GM21723 (cell line): Measurements from ENCODE around the gene GEMIN5.

Experiments used
- ATAC-seq: cut with Tn5 transposase; IDR thresholded peaks from one replicate; pipeline ENCODE4 v1.9.1; 2021; ENCODE audit warnings: mild to moderate bottlenecking, moderate library complexity; ENCODE audit not compliant: unreplicated experiment

Gene GEMIN5

DNA sequence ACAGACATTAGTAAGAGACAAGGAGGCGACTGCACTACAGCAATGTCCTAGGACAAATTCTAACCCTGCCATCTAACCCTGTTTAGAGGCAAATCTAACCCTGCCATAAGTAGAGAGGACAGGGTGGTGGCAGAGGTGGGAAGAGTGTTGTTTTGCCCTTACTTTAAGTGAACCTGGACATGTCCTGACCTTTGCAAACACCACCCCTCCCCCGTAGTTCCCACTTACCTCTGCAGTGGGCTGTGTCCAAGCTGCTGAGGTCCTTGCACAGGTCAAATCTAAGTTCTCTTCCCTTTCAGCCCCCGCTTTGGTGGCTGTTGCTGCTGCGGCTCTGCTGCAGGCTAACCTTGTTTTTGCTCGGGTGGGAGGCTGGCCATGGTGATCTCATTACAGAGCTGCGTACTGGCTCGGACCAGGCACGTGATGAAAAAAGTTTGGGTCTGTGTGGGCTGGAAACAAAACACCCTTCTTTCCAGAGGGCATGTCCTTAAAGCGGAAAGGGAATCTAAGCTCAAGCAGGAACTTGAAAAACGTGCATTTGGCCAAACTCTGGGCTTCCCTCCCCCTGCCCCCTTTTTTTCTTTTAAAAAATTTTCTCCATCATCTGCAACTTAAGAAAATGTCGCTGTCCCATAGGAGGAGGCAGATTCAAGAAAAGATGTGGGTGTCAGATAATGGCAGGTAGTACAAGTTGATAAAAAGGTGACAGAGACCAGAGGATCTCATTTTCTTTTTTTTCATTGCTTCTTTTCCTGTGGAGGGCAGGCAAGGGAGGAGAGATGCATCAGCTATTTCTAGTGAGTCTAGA lies 87.6 kb downstream of the GEMIN5 start, which contains the start of gene FAXDC2:
Gene FAXDC2 (minus strand): TSS at position 349 of the 808 bp plus-strand sequence. CDS start 12,425 bp downstream, outside the sequence.
- no peak for ATAC-seq

DNA sequence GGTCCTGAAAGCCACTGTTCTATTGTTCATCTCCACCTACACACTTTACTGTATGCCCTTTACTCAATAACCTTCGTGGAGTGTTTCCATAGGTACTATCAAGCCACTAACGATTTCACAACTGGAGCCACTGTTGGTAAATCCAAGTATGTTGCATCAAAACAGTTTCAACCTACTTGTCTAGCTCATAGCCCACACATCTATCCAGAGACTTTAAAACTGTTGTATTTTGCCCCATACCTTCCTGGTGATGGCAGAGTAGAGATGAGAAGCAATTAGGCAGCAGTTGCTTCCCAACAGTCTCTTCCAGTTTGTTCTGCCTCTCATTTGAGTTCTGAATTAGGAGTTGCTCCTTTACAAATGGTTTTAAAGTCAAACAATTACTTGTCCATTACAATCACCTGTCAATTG lies 88.2 kb downstream of the GEMIN5 start:
- ATAC-seq: no peak

DNA sequence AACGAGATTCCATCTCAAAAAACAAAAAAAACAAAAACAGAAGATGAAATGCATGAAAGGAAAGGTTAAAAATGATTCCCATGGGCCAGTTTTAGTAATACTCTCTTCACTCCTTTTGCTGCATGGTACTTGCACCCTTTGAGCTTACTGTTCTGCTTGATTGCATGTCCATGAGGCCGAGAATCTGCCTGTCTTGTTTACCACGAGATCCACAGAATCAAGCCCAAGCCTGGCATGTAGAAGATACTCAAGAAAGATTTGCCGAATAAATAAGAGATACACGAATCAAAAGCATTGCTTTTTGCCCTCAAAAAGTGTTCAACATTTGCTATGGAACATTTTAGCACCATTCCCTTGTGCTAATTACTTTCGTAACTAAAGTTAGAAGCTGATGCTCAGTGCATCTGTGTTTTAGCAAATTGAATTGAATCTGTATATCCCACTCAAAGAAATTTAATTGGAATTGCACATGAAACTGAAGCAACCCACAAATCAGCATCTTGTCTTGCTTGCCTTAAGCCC lies 88.7 kb downstream of the GEMIN5 start:
- ATAC-seq: no peak

DNA sequence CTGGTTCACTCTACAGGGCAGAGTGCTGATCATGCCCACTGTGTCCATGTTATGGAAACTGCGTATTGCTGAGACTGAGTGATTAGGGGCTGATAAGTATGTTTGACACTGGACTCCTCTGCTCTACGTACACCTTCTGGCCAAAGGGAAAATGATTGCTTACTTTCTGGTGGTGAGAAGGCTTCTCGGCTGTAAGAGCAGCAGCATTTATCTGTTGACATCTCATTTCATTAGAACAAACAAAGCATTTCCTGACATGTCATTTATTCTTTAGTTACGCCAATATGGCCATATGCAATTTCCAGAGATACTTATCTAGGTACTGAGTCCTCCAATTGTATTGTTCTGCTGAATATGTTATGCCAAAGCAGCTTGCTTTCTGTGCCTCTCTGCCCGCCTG lies 93.2 kb downstream of the GEMIN5 start:
- ATAC-seq: no peak

DNA sequence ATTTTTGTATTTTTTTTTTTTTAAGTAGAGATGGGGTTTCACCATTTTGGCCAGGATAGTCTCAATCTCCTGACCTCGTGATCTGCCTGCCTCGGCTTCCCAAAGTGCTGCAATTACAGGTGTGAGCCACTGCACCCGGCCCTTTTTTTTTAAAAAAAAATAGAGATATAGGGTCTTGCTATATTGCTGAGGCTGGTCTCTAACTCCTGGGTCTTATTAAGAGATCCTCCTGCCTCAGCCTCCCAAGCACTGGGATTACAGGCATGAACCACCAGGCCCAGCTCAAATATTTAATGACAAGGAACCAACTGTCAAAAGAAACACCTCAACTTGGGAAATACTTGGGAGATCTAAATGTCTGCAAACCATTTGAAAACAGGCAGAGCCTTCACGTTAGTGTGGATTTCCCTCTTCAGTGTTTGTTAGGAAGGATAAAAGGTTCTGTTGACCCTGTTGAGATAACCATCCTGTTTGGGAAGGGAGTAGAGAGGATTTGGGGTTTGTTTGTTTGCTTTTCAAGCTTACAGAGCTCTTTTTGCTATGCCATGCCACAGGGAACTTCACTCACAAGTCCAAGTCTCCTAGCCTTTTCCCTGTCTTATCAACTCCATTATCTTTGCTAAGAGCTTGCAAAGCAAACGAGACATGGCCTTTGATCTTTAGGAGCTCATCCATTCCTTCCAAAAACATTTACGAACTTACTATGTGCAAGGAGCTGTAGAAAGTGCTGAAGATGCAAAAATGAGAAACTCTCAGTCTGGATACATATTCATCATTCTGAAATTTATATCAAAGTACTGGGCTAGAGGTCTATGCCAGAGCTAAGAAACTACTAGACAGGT lies 95.1 kb downstream of the GEMIN5 start:
- ATAC-seq: no peak

DNA sequence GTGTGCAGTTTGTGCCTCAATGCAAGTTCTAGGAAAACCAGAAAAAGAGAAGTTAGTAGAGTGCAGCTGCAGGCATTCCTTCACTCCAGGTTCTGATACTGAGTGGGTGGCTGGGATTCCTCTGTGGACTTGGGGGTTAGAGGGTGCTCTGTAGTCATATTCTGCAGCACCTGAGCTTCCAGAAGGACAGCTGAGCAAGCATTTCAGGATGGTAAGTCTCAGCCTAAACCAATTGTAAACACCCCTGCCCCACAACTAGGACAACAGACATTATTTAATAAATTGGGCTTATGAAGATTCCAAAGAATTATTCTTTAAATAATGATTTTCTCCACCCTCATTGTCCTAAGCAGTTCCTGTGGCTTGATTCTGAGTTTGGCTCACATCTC lies 96.7 kb downstream of the GEMIN5 start:
- ATAC-seq: no peak

DNA sequence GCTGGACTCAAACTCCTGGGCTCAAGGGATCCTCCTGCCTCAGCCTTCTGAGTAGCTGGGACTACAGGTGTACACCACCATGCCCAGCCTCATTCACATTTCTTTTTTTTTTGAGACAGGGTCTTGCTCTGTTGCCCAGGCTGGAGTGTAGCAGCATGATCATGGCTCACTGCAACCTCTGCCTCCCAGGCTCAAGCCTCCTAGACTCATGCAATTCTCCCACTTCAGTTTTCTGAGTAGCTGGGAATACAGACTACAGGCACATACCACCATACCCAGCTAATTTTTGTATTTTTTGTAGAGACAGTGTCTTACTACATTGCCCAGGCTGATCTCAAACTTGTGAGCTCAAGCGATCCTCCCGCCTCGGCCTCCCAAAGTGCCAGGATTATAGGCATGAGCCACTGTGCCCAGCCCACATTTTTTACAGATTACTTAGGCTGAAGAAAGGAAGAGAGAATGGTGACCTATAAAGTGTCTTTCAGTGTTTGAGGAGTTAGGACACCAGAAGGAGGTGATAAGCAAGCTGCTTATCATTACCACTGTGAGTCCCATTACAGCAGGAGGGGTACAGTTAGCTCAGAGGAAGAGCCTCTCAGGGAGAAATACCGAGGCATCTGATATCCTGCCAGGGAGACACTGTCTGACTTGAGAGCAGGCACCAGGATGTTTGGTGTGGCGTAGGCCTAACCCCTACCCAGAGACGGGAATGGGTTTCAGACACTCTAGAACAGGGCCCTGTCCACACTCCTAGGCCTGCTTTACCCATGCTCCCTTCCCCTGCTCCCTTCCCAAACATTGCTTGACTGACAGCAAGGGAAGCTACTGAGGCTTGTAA lies 97.4 kb downstream of the GEMIN5 start:
- ATAC-seq: no peak
